Activated T-helper 9 cell treated with anti-CD3 and anti-CD28 coated beads, Interleukin-2, amount 50 U/mL, for 16 hours (primary cell): Measurements from ENCODE around the gene SUSD2.
"Not testable (repeated sequence)": the region's sequence is repeated elsewhere in the genome, so short reads cannot be mapped to it uniquely, and the experiment has no call there.

ENCODE experiments used
- DNase-seq: peaks from one replicate; pipeline ENCODE4 v3.0.0-alpha.2; 2020; ENCODE audit warnings: low read depth

The SUSD2 gene

DNA sequence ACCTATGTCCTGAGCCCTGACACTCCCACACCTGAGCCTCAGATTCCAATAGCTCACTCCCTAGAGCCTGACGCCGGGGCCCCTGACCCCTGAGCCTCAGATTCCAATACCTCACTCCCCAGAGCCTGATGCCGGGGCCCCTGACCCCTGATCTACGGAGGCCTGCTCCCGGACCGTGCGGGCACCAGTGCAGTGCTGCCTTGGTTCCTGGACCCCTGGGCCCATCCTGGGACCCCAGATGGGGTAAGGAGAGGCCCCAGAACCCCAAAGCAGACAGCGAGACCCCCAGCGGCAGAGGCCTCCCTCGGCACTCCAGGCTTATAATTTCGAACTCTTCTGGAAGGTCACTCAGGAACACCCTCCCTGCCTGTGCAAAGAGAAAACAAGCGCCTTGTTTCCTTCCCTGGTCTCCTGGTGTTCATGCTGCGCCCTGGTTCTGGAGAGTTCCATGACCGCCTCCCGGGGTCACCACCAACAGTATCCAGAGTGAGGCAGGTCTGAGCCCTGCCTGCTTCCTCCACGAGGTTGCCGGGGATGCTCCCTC, 7.5 kb downstream of the SUSD2 start:
- no peak for DNase-seq

DNA sequence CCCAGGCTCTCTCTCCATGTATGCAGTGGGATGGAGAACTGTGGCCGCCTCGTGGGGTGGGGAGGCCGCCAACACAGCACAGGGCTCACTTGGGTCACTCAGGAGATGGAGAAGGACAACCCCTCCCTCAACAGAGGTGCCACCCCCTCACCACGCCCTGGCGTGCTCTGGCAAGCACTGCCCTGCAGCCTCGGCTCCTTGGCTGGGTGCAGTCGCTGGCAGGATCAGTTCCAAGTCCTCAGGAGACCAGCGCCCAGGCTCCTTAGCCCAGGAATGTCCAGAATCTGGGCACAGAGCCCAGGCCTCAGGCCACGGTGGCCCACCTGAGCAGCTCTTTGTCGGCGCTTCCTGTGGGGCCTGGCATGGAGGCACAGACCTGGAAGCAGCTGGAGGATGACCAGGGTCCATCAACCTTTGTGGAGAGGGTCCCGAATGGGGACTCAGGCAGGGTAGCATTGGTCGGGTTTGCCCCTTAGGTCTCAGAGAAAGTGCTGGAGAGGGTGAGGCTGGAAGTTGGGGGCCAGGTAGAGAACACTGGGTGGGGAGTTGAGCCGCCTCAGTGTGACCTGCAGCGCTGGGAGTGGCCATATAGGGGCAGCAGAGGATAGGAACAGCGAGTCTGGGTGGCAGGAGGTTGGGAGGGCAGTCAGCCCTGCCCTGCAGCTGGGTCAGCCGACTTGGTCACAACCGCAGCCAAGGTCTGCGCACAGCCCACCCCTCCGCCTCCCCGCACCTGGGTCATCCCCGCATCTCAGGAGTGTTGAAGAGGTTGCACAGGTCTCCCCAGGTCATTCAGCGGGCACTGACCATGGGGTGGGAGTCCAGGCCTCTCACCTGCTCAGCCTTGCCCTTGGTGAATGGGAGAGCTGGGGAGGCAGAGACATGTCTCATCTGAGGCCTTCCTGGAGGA, 8.2 kb downstream of the SUSD2 start:
- DNase-seq = no peak

GRCh38 chr22:24190159-24190540, 8.9 kb downstream of the SUSD2 start:
- DNase-seq = no peak

GRCh38 chr22:24190596-24191208, 9.4 kb downstream of the SUSD2 start:
- no peak for DNase-seq

GRCh38 chr22:24191381-24191841, 10.1 kb downstream of the SUSD2 start:
- DNase-seq = no peak

DNA sequence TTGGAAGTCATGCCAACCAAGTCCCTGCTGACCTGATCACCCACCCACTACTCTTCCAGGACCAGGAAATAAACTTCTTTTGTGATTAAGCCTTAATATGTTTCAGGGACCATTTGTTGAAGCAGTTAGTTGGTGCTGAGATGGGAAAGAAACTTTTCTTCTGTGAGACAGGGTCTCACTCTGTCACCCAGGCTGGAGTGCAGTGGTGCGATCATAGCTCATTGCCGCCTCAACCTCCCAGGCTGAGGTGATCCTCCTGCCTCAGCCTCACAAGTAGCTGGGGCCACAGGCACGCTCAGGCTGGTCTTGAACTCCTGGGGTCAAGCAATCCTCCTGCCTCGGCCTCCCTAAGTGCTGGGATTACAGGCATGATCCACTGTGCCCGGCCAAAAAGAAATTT, 10.6 kb downstream of the SUSD2 start:
- DNase-seq = no peak

- DNase-seq = no peak
These were observed 17.4 kb downstream of the SUSD2 start for GRCh38 chr22:24198682-24199052.

GRCh38 chr22:24200619-24201212, 19.4 kb downstream of the SUSD2 start:
- DNase-seq = no peak

- DNase-seq = no peak
These were observed 20.7 kb downstream of the SUSD2 start for GRCh38 chr22:24201681-24202614.

DNA sequence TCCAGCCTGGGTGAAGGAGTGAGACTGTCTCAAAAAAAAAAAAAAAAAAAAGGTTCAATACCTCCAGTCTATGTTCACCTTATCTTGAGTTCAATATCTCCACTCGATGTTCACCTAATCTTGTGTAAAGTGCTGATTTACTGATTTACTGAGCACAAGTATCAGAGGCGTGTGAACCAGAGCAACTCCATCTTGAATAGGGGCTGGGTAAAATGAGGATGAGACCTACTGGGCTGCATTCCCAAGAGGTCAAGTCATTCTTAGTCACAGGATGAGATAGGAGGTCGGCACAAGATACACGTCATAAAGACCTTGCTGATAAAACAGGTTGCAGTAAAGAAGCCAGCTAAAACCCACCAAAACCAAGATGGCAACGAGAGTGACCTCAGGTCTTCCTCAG, 22.6 kb downstream of the SUSD2 start:
- not testable (repeated sequence) for DNase-seq

GRCh38 chr22:24205438-24206195, 24.3 kb downstream of the SUSD2 start:
- DNase-seq = no peak

DNA sequence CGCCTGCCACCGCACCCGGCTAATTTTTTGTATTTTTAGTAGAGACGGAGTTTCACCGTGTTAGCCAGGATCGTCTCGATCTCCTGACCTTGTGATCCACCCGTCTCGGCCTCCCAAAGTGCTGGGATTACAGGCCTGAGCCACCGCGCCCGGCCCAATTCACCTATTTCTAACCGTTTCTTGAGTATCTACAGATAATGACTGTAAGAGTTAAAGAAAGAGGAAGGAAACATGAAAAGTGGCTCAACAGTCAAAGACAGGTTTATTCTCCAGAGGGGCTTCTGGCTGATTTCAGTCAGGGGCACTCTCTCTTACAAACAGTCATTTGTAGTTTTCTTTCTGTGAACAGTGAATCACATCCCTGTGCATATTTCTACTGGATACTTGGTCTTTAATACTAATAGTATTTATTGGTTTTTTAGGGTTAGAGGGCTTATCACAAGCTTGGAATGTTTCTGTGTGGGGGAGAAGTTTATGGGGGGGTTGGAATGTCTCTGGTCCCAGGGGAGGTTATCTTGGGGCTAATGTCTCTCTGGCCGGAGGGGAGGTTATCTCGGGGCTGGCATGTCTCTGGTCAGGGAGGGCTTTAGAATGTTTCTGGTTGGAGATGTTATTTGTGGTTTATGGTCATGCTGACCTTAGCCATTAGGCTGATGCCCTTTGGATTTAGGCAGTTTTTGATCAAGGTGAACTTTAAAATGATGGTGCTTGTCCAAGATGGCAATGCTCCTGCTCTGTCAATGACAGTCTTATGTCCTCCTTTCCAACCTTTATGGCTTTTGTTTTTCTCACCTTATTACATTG, 25.4 kb downstream of the SUSD2 start:
- DNase-seq = not testable (repeated sequence)

GRCh38 chr22:24207264-24208011, 26.2 kb downstream of the SUSD2 start:
- no peak for DNase-seq

- DNase-seq = no peak
These were observed 26.9 kb downstream of the SUSD2 start for GRCh38 chr22:24208012-24208749.

DNA sequence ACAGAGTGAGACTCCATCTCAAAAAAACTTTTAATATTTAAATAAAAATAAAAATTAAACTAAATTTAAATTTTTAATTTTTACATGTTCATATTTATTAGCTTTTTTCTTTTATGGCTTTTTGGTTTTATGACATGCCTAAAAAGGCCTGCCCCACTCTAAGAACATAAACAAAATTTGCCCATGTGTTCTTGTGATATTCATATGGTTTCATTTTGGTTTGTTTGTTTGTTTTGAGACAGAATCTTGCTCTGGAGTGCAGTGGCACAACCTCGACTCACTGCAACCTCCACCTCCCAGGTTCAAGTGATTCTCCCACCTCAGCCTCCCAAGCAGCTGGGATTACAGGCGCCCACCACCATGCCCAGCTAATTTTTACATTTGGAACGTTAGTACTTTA, 27.7 kb downstream of the SUSD2 start:
- DNase-seq = no peak

DNA sequence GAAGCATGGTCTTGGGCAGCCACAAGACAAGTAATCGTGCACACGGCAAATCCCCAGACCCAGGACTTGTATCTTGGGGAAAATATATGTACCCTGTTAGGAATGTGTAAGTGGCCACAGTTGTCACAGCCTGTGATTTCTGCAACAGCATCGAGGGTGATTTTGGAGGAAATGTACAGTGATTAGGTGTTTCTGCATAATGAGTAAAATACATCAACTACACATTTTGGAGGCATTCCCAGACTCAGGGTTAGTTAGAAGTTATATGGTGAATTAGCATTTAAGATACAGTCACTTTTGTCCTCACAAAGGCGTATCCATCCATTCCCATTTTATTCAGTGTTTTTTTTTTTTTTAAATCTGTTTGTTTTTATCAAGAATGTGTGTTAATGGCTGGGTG, 28.4 kb downstream of the SUSD2 start:
- no peak for DNase-seq

GRCh38 chr22:24210409-24210808, 29.1 kb downstream of the SUSD2 start:
- DNase-seq = not testable (repeated sequence)

DNA sequence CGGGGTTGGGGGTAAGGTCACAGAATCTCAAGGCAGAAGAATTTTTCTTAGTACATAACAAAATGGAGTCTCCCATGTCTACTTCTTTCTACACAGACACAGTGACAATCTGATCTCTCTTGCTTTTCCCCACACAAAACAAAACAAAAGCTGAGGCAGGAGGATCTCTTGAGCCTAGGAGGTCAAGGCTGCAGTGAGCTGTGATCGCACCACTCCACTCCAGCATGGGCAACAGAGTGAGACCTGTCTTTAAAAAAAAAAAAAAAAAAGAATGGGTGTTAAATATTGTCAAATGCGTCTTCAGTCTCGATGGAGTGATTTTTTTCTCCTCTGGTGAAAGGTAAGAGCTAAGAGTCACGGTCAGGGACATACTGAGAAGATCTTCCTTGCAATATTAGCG, 30.4 kb downstream of the SUSD2 start:
- not testable (repeated sequence) for DNase-seq

DNA sequence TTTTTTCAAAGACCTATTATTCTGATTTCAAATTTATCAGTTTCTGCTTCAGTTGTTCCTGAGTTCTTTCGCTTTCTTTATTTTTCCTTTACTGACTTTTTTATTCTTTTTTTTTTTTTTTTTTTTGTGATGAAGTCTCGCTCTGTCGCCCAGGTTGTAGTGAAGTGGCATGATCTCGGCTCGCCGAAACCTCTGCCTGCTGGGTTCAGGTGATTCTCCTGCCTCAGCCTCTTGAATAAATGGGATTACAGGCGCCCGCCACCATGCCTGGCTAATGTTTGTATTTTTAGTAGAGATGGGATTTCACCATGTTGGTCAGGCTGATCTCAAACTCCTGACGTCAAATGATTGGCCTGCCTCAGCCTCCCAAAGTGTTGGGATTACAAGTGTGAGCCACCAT, 31.8 kb downstream of the SUSD2 start:
- not testable (repeated sequence) for DNase-seq
